Endothelial cell of umbilical vein (primary cell): Measurements from ENCODE around the gene CLDN6. TPM values are rescaled to one million over a fixed set of nuclear protein-coding genes. Genes with fewer than 3 reads are reported as not detected.

Source experiments
- BruUV-seq: library from RNA; stranded (reverse); fragments of 400-500 nt; replicated peaks from 2 replicates; lab custom pipeline; 2021; lab: Mats Ljungman, UMichigan
- CTCF ChIA-PET: fragments of 300-600, 350-600 bp; sonication (Branson Sonifier 250); formaldehyde crosslinking; loops from one replicate; lab custom pipeline; 2021; ENCODE audit warnings: antibody characterized with exemption, inconsistent platforms; lab: Charles Lee
- POLR2A ChIA-PET: fragments of 300-600, 350-600 bp; sonication (Branson Sonifier 250); formaldehyde crosslinking; loops from one replicate; lab custom pipeline; 2021; ENCODE audit warnings: antibody characterized with exemption, inconsistent platforms; lab: Charles Lee
- DNase-seq: peaks from one replicate; pipeline ENCODE4 v3.0.0-alpha.2; 2011; ENCODE audit warnings: low read depth, low spot score
- FAIRE-seq: peaks from 2 replicates; lab custom pipeline; 2011; peaks lifted over from hg19 to GRCh38; lab: Jason Lieb, UNC
- H2AFZ ChIP-seq: 2 replicates; pipeline ENCODE4 v1.6.0; 2012; ENCODE audit warnings: low read depth, low read length, control low read depth, inconsistent platforms
- H3K27ac ChIP-seq: 2 replicates; pipeline ENCODE4 v1.5.1; 2011; ENCODE audit warnings: low read depth, mild to moderate bottlenecking, control low read depth, low read length, moderate library complexity; ENCODE audit not compliant: insufficient read depth
- H3K27me3 ChIP-seq, 2 experiments: 2 replicates each; pipeline versions ENCODE4 v1.6.0 to v1.6.1; 2011; ENCODE audit warnings: low read length in 2 of 2, mixed read lengths in 1 of 2; ENCODE audit not compliant: control insufficient read depth in 2 of 2, insufficient read depth in 2 of 2
- H3K36me3 ChIP-seq, 2 experiments: 2 replicates in 1 of 2; 3 replicates in 1 of 2; pipeline ENCODE4 v1.5.1; 2011; ENCODE audit warnings: low read length in 2 of 2, mild to moderate bottlenecking in 1 of 2, moderate library complexity in 1 of 2; ENCODE audit not compliant: control insufficient read depth in 2 of 2, insufficient read depth in 2 of 2; ENCODE audit errors: extremely low read depth in 1 of 2
- H3K4me1 ChIP-seq: 3 replicates; pipeline ENCODE4 v1.5.1; 2011; ENCODE audit warnings: mild to moderate bottlenecking, low read length; ENCODE audit not compliant: control insufficient read depth, insufficient read depth; ENCODE audit errors: extremely low read depth
- H3K4me2 ChIP-seq: 2 replicates; pipeline ENCODE4 v1.6.1; 2011; ENCODE audit warnings: low read length, control low read depth, mixed read lengths; ENCODE audit not compliant: insufficient read depth
- H3K4me3 ChIP-seq, 3 experiments: fragments of 200-600 bp in 1 of 3; sonication (generic), shearing (Covaris generic) in 1 of 3; replicated peaks in 1 of 3; 2 replicates each; pipeline ENCODE4 v1.5.1; 2011 to 2016; ENCODE audit warnings: control low read depth in 3 of 3, low read length in 3 of 3, mild to moderate bottlenecking in 2 of 3, inconsistent platforms in 1 of 3, low read depth in 1 of 3, moderate library complexity in 1 of 3; ENCODE audit not compliant: insufficient read depth in 1 of 3
- H3K79me2 ChIP-seq: 2 replicates; pipeline ENCODE4 v1.6.0; 2012; ENCODE audit warnings: low read length, inconsistent platforms; ENCODE audit not compliant: control insufficient read depth, insufficient read depth
- H3K9ac ChIP-seq: replicated peaks from 2 replicates; pipeline ENCODE3; 2011; ENCODE audit warnings: low read length, control low read depth; ENCODE audit not compliant: insufficient read depth; ENCODE audit errors: extremely low read depth
- H3K9me1 ChIP-seq: replicated peaks from 3 replicates; pipeline ENCODE4 v1.6.0; 2011; ENCODE audit warnings: mild to moderate bottlenecking, low read length; ENCODE audit not compliant: control insufficient read depth, insufficient read depth; ENCODE audit errors: extremely low read depth
- H3K9me3 ChIP-seq: replicated peaks from 2 replicates; pipeline ENCODE4 v1.5.1; 2012; ENCODE audit warnings: low read length, inconsistent platforms; ENCODE audit not compliant: control insufficient read depth, insufficient read depth
- H4K20me1 ChIP-seq: replicated peaks from 2 replicates; pipeline ENCODE3; 2011; ENCODE audit warnings: mild to moderate bottlenecking, low read length; ENCODE audit not compliant: control insufficient read depth, insufficient read depth; ENCODE audit errors: extremely low read depth
- CTCF ChIP-seq, 2 donors: IDR thresholded peaks; 1 replicate in 1 of 2; 2 replicates in 1 of 2; pipeline ENCODE4 v1.5.1; 2011; ENCODE audit warnings: low read length in 2 of 2, mild to moderate bottlenecking in 2 of 2, moderate library complexity in 2 of 2, control low read depth in 1 of 2, inconsistent platforms in 1 of 2, low read depth in 1 of 2; ENCODE audit not compliant: insufficient read depth in 1 of 2; ENCODE audit errors: extremely low read depth in 1 of 2
- GATA2 ChIP-seq: IDR thresholded peaks from 2 replicates; pipeline ENCODE4 v1.7.0; 2011; ENCODE audit warnings: low read depth, mild to moderate bottlenecking, moderate library complexity, mixed read lengths, low read length; ENCODE audit not compliant: insufficient read length, insufficient read depth
- MYC ChIP-seq: IDR thresholded peaks from one replicate; pipeline ENCODE4 v1.6.1; 2011; ENCODE audit warnings: mild to moderate bottlenecking, low read depth, low read length
- POLR2A ChIP-seq: IDR thresholded peaks from 2 replicates; pipeline ENCODE4 v1.6.1; 2012; ENCODE audit warnings: low read depth, mild to moderate bottlenecking, control low read depth, low read length
- POLR2AphosphoS5 ChIP-seq: IDR thresholded peaks from 2 replicates; pipeline ENCODE4 v1.6.1; 2012; ENCODE audit warnings: low read depth, mild to moderate bottlenecking, control low read depth, low read length, moderate library complexity; ENCODE audit not compliant: insufficient read depth
- dilution Hi-C: fragments of 300-500 bp; cut with MboI; formaldehyde crosslinking; loops from one replicate; pipeline ENCODE4 v1.15.0; 2019; ENCODE audit warnings: low sequenced_read_pairs; ENCODE audit not compliant: extremely low pct_ligation_motif_present
- intact Hi-C: fragments of 100-400 bp; cut with micrococcal nuclease; formaldehyde crosslinking; loops from one replicate; pipeline ENCODE4 v1.10.0; 2022
- polyA plus RNA-seq, 4 experiments: library from polyadenylated mRNA; depleted of rRNA in 3 of 4; stranded (reverse) in 3 of 4; unstranded in 1 of 4; fragments of >200 nt; gene quantifications; 2 replicates each; pipeline versions ENCODE4 v1.2.1 to v1.2.3, GENCODE V29; 2011 to 2012; ENCODE audit warnings: missing spikeins in 1 of 4
- total RNA-seq: library from RNA; stranded (reverse); gene quantifications from 2 replicates; pipeline ENCODE4 v1.2.3, GENCODE V29; 2021

The CLDN6 gene
- total and polyA plus RNA-seq, 2 donors (not counting 3 experiments of a cell fraction or from before 2014, with no cell fraction given), result 0.28 TPM; not detected in 1

GRCh38 chr16:3059041-3059722 lies 41.2 kb upstream of the CLDN6 start:
- CTCF ChIA-PET, result interaction anchor here (0.6 to 2.9 kb wide), 34 partner anchors 17 to 113 kb away, joined by 3 to 113 read pairs (median 6); partner anchors contain the start of genes TNFRSF12A, ZNF205, ZNF213 and ZSCAN10

More at GRCh38 chr16:3059041-3059722, 41.2 kb upstream of the CLDN6 start:
- intact Hi-C loops, result loop anchor here (1.0 to 2.0 kb wide), 7 partner anchors 28 to 70 kb away; no protein-coding TSS in a partner anchor
- peaks cover 9% of the 10 kb centered on the region for H3K4me1 ChIP-seq
- POLR2A ChIA-PET, result interaction anchor here (0.6 to 2.1 kb wide), 2 partner anchors 11 to 71 kb away, joined by 3 to 5 read pairs; no protein-coding TSS in a partner anchor
- DNase-seq (peak; percentile 85), FAIRE-seq (peak; percentile 93)
- BruUV-seq, result no TSS peak
- peak overlapping the region; percentile 44 to 64 (median 59) for H3K4me3 ChIP-seq
- peak overlapping the region; percentile 82 for H2AFZ ChIP-seq
- peak overlapping the region; percentile 71 for H3K4me2 ChIP-seq
- H3K27ac ChIP-seq, result peak overlapping the region; percentile 58
- no peaks in the 10 kb centered on the region for H3K79me2 ChIP-seq
- dilution Hi-C loops, result no loop called here
- peak overlapping the region; percentile 73 for H3K9ac ChIP-seq
- H4K20me1 ChIP-seq, result no peaks in the 10 kb centered on the region
- peak; percentile 76 for TF ChIP-seq POLR2A
- TF ChIP-seq CTCF (IDR thresholded peaks at IDR 0.05; ENCODE audit: extremely low read depth in 1 of 2, insufficient read depth in 1 of 2, low read depth in 1 of 2, low read length in 2 of 2), result peak; percentile 73 to 84
- no peak for TF ChIP-seq MYC
- TF ChIP-seq POLR2AphosphoS5, result peak; percentile 82
- no peak for TF ChIP-seq GATA2
- no peaks in the 10 kb centered on the region for H3K9me1 ChIP-seq
- H3K9me3 ChIP-seq, result no peaks in the 10 kb centered on the region
- no peaks in the 10 kb centered on the region for H3K36me3 ChIP-seq
- H3K27me3 ChIP-seq, result no peaks in the 10 kb centered on the region
